ENCODE results near the gene KCNF1. TPM values are rescaled to one million over a fixed set of nuclear protein-coding genes. Genes with fewer than 3 reads are reported as not detected.

The KCNF1 gene
- total RNA-seq, 1 experiment from 2014 or later, result 1.3 TPM

DNA sequence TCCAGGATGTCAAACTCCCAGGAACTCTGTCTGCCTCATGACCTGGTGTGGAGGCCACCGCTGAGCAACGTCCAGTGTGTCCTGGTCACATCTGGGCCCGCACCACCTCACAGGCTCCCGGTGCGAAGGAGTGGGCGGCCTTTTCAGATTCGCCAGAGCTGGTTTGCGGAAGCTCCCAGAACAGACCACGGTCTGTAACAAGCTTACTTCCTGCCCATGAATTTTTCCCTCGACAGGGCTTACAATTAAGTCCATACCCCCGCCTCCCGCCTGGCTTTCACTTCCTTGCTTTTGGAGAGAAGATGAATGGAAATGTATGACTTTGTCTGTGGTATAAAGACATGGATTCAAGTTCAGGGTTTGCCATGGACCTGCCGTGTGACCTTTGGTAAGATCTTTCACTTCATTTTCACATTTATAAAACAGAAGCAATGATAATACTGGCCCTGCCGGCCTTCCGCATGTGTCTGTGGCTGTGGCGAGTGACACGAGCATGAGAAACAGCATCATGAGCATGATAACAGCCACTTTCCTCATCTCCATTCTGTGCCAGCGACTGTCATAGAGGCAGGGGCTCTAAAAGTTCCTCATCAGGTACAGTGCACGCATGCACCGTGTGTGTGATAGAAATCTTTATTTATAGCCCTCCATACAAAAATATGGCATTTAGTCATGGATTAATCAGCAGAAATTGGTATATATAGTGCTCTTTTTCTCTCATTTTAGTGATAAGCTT is 31.0 kb upstream of the KCNF1 start:
- Histone ChIP-seq H3K4me1 (ENCODE audit: insufficient read depth, low read length) (peaks cover 5% of the 10 kb centered on the region; the same call in 1 of the 2 replicates), H2AFZ (ENCODE audit: low read length) (no peak overlapping the region), H3K79me2 (ENCODE audit: low read length) (no peaks in the 10 kb centered on the region), H3K9ac (ENCODE audit: low read length) (no peak overlapping the region), H3K4me3 (ENCODE audit: low read length) (no peak overlapping the region), H3K27me3 (ENCODE audit: low read length) (no peaks in the 10 kb centered on the region), H3K9me2 (replicated peaks; ENCODE audit: low read length) (no peaks in the 10 kb centered on the region), H3F3A (ENCODE audit: low read length, unreplicated experiment) (no peaks in the 10 kb centered on the region), H3K4me2 (ENCODE audit: low read length) (no peak overlapping the region), H3K36me3 (ENCODE audit: low read depth, low read length) (no peaks in the 10 kb centered on the region), H3K9me3 (ENCODE audit: low read length) (no peaks in the 10 kb centered on the region), H4K20me1 (ENCODE audit: low read length) (no peaks in the 10 kb centered on the region), H3K27ac (ENCODE audit: low read length) (no peak overlapping the region)
- ATAC-seq (no peak), DNase-seq (no peak)
- ChIA-PET POLR2A (ENCODE audit: unreplicated experiment) (no interaction called here), CTCF (no interaction called here)
- intact Hi-C loops (cut with micrococcal nuclease), result no loop called here
- TF ChIP-seq EZH2 (IDR thresholded peaks at IDR 0.05; ENCODE audit: low read length, unreplicated experiment) (no peak), EZH2phosphoT487 (IDR thresholded peaks at IDR 0.05; ENCODE audit: borderline replicate concordance, low read length) (no peak)
- TF ChIP-seq, protein P1, sequence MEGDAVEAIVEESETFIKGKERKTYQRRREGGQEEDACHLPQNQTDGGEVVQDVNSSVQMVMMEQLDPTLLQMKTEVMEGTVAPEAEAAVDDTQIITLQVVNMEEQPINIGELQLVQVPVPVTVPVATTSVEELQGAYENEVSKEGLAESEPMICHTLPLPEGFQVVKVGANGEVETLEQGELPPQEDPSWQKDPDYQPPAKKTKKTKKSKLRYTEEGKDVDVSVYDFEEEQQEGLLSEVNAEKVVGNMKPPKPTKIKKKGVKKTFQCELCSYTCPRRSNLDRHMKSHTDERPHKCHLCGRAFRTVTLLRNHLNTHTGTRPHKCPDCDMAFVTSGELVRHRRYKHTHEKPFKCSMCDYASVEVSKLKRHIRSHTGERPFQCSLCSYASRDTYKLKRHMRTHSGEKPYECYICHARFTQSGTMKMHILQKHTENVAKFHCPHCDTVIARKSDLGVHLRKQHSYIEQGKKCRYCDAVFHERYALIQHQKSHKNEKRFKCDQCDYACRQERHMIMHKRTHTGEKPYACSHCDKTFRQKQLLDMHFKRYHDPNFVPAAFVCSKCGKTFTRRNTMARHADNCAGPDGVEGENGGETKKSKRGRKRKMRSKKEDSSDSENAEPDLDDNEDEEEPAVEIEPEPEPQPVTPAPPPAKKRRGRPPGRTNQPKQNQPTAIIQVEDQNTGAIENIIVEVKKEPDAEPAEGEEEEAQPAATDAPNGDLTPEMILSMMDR (conservative IDR thresholded peaks at IDR 0.05; ENCODE audit: low read depth, low read length), result no peak
- no TSS peak for BruUV-seq (replicated peaks)

DNA sequence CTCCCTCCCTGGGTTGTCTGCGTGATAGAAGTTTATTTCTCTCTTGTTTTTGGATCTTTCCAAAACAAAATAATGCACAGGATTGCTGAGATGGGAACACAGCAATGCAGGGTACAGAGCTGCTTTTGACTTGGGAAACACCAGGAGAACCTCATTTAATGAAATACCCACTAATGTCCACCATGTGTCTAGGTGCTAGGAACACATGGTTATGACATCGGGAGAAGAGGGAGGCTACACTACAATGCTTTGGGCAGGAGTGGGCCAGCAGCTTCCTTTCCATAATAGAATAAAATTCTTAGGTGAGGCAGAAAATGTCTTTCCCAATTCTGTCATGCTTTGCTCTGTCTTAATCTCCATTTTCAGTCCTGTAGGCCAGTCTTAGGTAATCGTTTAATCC is 29.2 kb upstream of the KCNF1 start:
- Histone ChIP-seq H3K27me3 (ENCODE audit: low read length) (0 out of 2 replicates have a peak, but pooled peaks cover 4% of the 10 kb centered on the region), H4K20me1 (ENCODE audit: low read length) (no peaks in the 10 kb centered on the region), H3K9ac (ENCODE audit: low read length) (no peak overlapping the region), H3K9me3 (ENCODE audit: low read length) (no peaks in the 10 kb centered on the region), H3K4me1 (ENCODE audit: insufficient read depth, low read length) (no peaks in the 10 kb centered on the region), H3K4me2 (ENCODE audit: low read length) (no peak overlapping the region), H3K79me2 (ENCODE audit: low read length) (no peaks in the 10 kb centered on the region), H3K4me3 (ENCODE audit: low read length) (no peak overlapping the region), H2AFZ (ENCODE audit: low read length) (no peak overlapping the region), H3K36me3 (ENCODE audit: low read depth, low read length) (no peaks in the 10 kb centered on the region), H3K9me2 (replicated peaks; ENCODE audit: low read length) (no peaks in the 10 kb centered on the region), H3K27ac (ENCODE audit: low read length) (no peak overlapping the region), H3F3A (ENCODE audit: low read length, unreplicated experiment) (no peaks in the 10 kb centered on the region)
- no peak for ATAC-seq
- ChIA-PET POLR2A (ENCODE audit: unreplicated experiment) (no interaction called here), CTCF (no interaction called here)
- no TSS peak for BruUV-seq (replicated peaks)
- no peak for TF ChIP-seq EZH2phosphoT487 (IDR thresholded peaks at IDR 0.05; ENCODE audit: borderline replicate concordance, low read length)
- TF ChIP-seq, protein P1 (conservative IDR thresholded peaks at IDR 0.05; ENCODE audit: low read depth, low read length), result no peak
- no peak for TF ChIP-seq EZH2 (IDR thresholded peaks at IDR 0.05; ENCODE audit: low read length, unreplicated experiment)
- intact Hi-C loops (cut with micrococcal nuclease), result no loop called here
- DNase-seq, result no peak

DNA sequence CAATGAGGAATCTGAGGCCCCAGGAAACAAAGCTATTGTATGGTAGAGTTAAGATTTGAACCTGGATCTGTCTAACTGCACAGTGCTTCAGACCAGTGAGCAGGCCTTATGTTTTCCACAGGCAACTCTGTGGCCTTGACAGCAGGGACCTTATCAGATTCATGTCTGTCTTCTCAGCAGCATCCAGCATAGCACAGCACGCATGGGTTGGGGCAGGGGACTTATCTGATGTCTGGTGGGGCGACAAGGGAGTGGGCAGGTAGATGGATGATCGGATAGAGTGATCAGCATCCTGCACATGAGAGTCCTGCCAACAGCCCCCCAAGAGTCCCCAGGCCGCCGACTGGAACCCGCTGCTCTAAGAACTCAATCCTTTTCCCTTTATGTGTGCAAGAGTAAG is 28.7 kb upstream of the KCNF1 start:
- H3K27ac ChIP-seq (ENCODE audit: low read length), result no peak overlapping the region

More for the DNA sequence above, 28.7 kb upstream of the KCNF1 start:
- Histone ChIP-seq H3K9ac (ENCODE audit: low read length) (no peak overlapping the region), H3K4me2 (ENCODE audit: low read length) (no peak overlapping the region), H3K4me3 (ENCODE audit: low read length) (no peak overlapping the region), H3F3A (ENCODE audit: low read length, unreplicated experiment) (no peaks in the 10 kb centered on the region), H3K36me3 (ENCODE audit: low read depth, low read length) (no peaks in the 10 kb centered on the region), H3K4me1 (ENCODE audit: insufficient read depth, low read length) (no peaks in the 10 kb centered on the region), H2AFZ (ENCODE audit: low read length) (no peak overlapping the region), H3K27me3 (ENCODE audit: low read length) (0 out of 2 replicates have a peak, but pooled peaks cover 4% of the 10 kb centered on the region), H3K79me2 (ENCODE audit: low read length) (no peaks in the 10 kb centered on the region), H3K9me3 (ENCODE audit: low read length) (no peaks in the 10 kb centered on the region), H3K9me2 (replicated peaks; ENCODE audit: low read length) (no peaks in the 10 kb centered on the region), H4K20me1 (ENCODE audit: low read length) (no peaks in the 10 kb centered on the region)
- DNase-seq, result no peak
- no peak for TF ChIP-seq EZH2phosphoT487 (IDR thresholded peaks at IDR 0.05; ENCODE audit: borderline replicate concordance, low read length)
- no peak for TF ChIP-seq EZH2 (IDR thresholded peaks at IDR 0.05; ENCODE audit: low read length, unreplicated experiment)
- TF ChIP-seq, protein P1 (conservative IDR thresholded peaks at IDR 0.05; ENCODE audit: low read depth, low read length), result no peak
- ATAC-seq, result no peak
- ChIA-PET POLR2A (ENCODE audit: unreplicated experiment) (no interaction called here), CTCF (no interaction called here)
- intact Hi-C loops (cut with micrococcal nuclease), result no loop called here
- no TSS peak for BruUV-seq (replicated peaks)
